Activated T-cell treated with anti-CD3 and anti-CD28 coated beads, Interleukin-2, amount 50 U/mL, for 4 hours (primary cell): ENCODE measurements around the gene KDM5C. TPM values are rescaled to one million over a fixed set of nuclear protein-coding genes. Genes with fewer than 3 reads are reported as not detected.
"Not testable (repeated sequence)": the region's sequence is repeated elsewhere in the genome, so short reads cannot be mapped to it uniquely, and the experiment has no call there.

Experiments
- ATAC-seq, 2 donors: fragments of 200-7000 bp; cut with Tn5 transposase; one replicate each; pipeline ENCODE4 v1.10.0; 2021
- DNase-seq: peaks from one replicate; pipeline ENCODE4 v3.0.0-alpha.2; 2020
- H3K27me3 Mint-ChIP-seq: one replicate; pipeline ENCODE4 v1.8.0; 2021; ENCODE audit warnings: low read depth, mixed read lengths
- H3K36me3 Mint-ChIP-seq: one replicate; pipeline ENCODE4 v1.8.0; 2022; ENCODE audit warnings: mixed read lengths; ENCODE audit not compliant: insufficient read depth
- H3K4me1 Mint-ChIP-seq: one replicate; pipeline ENCODE4 v1.8.0; 2021; ENCODE audit warnings: low read depth, mixed read lengths
- H3K4me3 Mint-ChIP-seq: one replicate; pipeline ENCODE4 v1.8.0; 2021; ENCODE audit warnings: mild to moderate bottlenecking, moderate library complexity, mixed read lengths
- H3K9me3 Mint-ChIP-seq: one replicate; pipeline ENCODE4 v1.8.0; 2021; ENCODE audit warnings: mixed read lengths
- total RNA-seq, 3 donors: library from RNA; stranded (reverse); gene quantifications; one replicate each; pipeline ENCODE4 v1.2.1, GENCODE V29; 2021

The KDM5C gene
- total RNA-seq, 3 donors from 2014 or later, result 91.7 to 149 (median 115) TPM

GRCh38 chrX:53190363-53190960 lies 34.5 kb downstream of the KDM5C start:
- no peak overlapping the region for H3K4me3 Mint-ChIP-seq
- H3K27me3 Mint-ChIP-seq, result no peaks in the 10 kb centered on the region
- peaks cover 13% of the 10 kb centered on the region for H3K4me1 Mint-ChIP-seq
- H3K36me3 Mint-ChIP-seq, result peaks cover 1% of the 10 kb centered on the region
- H3K9me3 Mint-ChIP-seq, result no peaks in the 10 kb centered on the region
- DNase-seq, result no peak
- no peak for ATAC-seq

- H3K4me3 Mint-ChIP-seq, result no peak overlapping the region
- H3K36me3 Mint-ChIP-seq, result no peaks in the 10 kb centered on the region
- H3K27me3 Mint-ChIP-seq, result no peaks in the 10 kb centered on the region
- ATAC-seq, result peak; percentile 83 to 84
- H3K4me1 Mint-ChIP-seq, result peaks cover 13% of the 10 kb centered on the region
- no peak for DNase-seq
- no peaks in the 10 kb centered on the region for H3K9me3 Mint-ChIP-seq
These were observed 36.2 kb downstream of the KDM5C start for GRCh38 chrX:53188763-53189162.

GRCh38 chrX:53186351-53186750 lies 38.7 kb downstream of the KDM5C start:
- peaks cover 13% of the 10 kb centered on the region for H3K4me1 Mint-ChIP-seq
- no peak overlapping the region for H3K4me3 Mint-ChIP-seq
- peak; percentile 85 to 87 for ATAC-seq
- DNase-seq, result no peak
- H3K27me3 Mint-ChIP-seq, result no peaks in the 10 kb centered on the region
- no peaks in the 10 kb centered on the region for H3K36me3 Mint-ChIP-seq
- H3K9me3 Mint-ChIP-seq, result no peaks in the 10 kb centered on the region

GRCh38 chrX:53184836-53185235 lies 40.2 kb downstream of the KDM5C start:
- no peak overlapping the region for H3K4me3 Mint-ChIP-seq
- H3K9me3 Mint-ChIP-seq, result no peaks in the 10 kb centered on the region
- H3K4me1 Mint-ChIP-seq, result peaks cover 13% of the 10 kb centered on the region
- H3K27me3 Mint-ChIP-seq, result no peaks in the 10 kb centered on the region
- DNase-seq (no peak), ATAC-seq (no peak)
- H3K36me3 Mint-ChIP-seq, result no peaks in the 10 kb centered on the region

GRCh38 chrX:53171356-53171755 lies 53.7 kb downstream of the KDM5C start:
- ATAC-seq (no peak), DNase-seq (no peak)
- peaks cover 5% of the 10 kb centered on the region for H3K9me3 Mint-ChIP-seq
- no peaks in the 10 kb centered on the region for H3K4me1 Mint-ChIP-seq
- no peak overlapping the region for H3K4me3 Mint-ChIP-seq
- peaks cover 2% of the 10 kb centered on the region for H3K36me3 Mint-ChIP-seq
- no peaks in the 10 kb centered on the region for H3K27me3 Mint-ChIP-seq

- H3K4me1 Mint-ChIP-seq, result no peaks in the 10 kb centered on the region
- H3K9me3 Mint-ChIP-seq, result no peaks in the 10 kb centered on the region
These were observed 58.9 kb downstream of the KDM5C start for GRCh38 chrX:53166103-53166502.

GRCh38 chrX:53164566-53164965 lies 60.4 kb downstream of the KDM5C start:
- H3K4me3 Mint-ChIP-seq, H3K36me3 Mint-ChIP-seq, ATAC-seq, DNase-seq, H3K4me1 Mint-ChIP-seq, H3K27me3 Mint-ChIP-seq, H3K9me3 Mint-ChIP-seq: not testable (repeated sequence)

More at GRCh38 chrX:53166103-53166502, 58.9 kb downstream of the KDM5C start:
- no peak overlapping the region for H3K4me3 Mint-ChIP-seq
- no peaks in the 10 kb centered on the region for H3K36me3 Mint-ChIP-seq
- no peaks in the 10 kb centered on the region for H3K27me3 Mint-ChIP-seq
- DNase-seq, result no peak
- ATAC-seq, result no peak

GRCh38 chrX:53163436-53163835 lies 61.6 kb downstream of the KDM5C start:
- DNase-seq (no peak), ATAC-seq (no peak)
- peaks cover 3% of the 10 kb centered on the region for H3K36me3 Mint-ChIP-seq
- H3K4me3 Mint-ChIP-seq, result no peak overlapping the region
- no peaks in the 10 kb centered on the region for H3K4me1 Mint-ChIP-seq
- H3K9me3 Mint-ChIP-seq, result no peaks in the 10 kb centered on the region
- no peaks in the 10 kb centered on the region for H3K27me3 Mint-ChIP-seq

GRCh38 chrX:53160297-53160983 lies 64.6 kb downstream of the KDM5C start:
- Mint-ChIP-seq H3K9me3 (no peaks in the 10 kb centered on the region), H3K4me1 (no peaks in the 10 kb centered on the region), H3K36me3 (peaks cover 3% of the 10 kb centered on the region), H3K27me3 (no peaks in the 10 kb centered on the region), H3K4me3 (no peak overlapping the region)
- DNase-seq, result no peak
- ATAC-seq, result no peak

GRCh38 chrX:53159184-53159583 lies 65.8 kb downstream of the KDM5C start:
- H3K27me3 Mint-ChIP-seq, result no peaks in the 10 kb centered on the region
- H3K9me3 Mint-ChIP-seq, result no peaks in the 10 kb centered on the region
- no peaks in the 10 kb centered on the region for H3K4me1 Mint-ChIP-seq
- no peak overlapping the region for H3K4me3 Mint-ChIP-seq
- DNase-seq, result no peak
- ATAC-seq, result no peak
- H3K36me3 Mint-ChIP-seq, result peaks cover 3% of the 10 kb centered on the region

GRCh38 chrX:53156207-53156596 lies 68.8 kb downstream of the KDM5C start:
- H3K36me3 Mint-ChIP-seq, result peaks cover 5% of the 10 kb centered on the region
- no peak overlapping the region for H3K4me3 Mint-ChIP-seq
- DNase-seq, result no peak

GRCh38 chrX:53155512-53156206 lies 69.3 kb downstream of the KDM5C start:
- H3K9me3 Mint-ChIP-seq, result no peaks in the 10 kb centered on the region

More at GRCh38 chrX:53156207-53156596, 68.8 kb downstream of the KDM5C start:
- Mint-ChIP-seq H3K9me3 (no peaks in the 10 kb centered on the region), H3K4me1 (no peaks in the 10 kb centered on the region), H3K27me3 (no peaks in the 10 kb centered on the region)
- no peak for ATAC-seq

GRCh38 chrX:53153581-53153980 lies 71.4 kb downstream of the KDM5C start:
- H3K9me3 Mint-ChIP-seq, result no peaks in the 10 kb centered on the region

More at GRCh38 chrX:53155512-53156206, 69.3 kb downstream of the KDM5C start:
- Mint-ChIP-seq H3K27me3 (no peaks in the 10 kb centered on the region), H3K36me3 (peaks cover 5% of the 10 kb centered on the region), H3K4me1 (no peaks in the 10 kb centered on the region), H3K4me3 (no peak overlapping the region)
- DNase-seq (no peak), ATAC-seq (no peak)

More at GRCh38 chrX:53153581-53153980, 71.4 kb downstream of the KDM5C start:
- Mint-ChIP-seq H3K4me3 (no peak overlapping the region), H3K27me3 (no peaks in the 10 kb centered on the region), H3K36me3 (peaks cover 2% of the 10 kb centered on the region), H3K4me1 (no peaks in the 10 kb centered on the region)
- DNase-seq (no peak), ATAC-seq (no peak)
